HG02623 (cell line): Measurements from ENCODE around the gene TMEM158.

Source experiments
- ATAC-seq: cut with Tn5 transposase; IDR thresholded peaks from one replicate; pipeline ENCODE4 v1.9.1; 2021; ENCODE audit warnings: moderate library complexity; ENCODE audit not compliant: unreplicated experiment

The TMEM158 gene

GRCh38 chr3:45234250-45234649 is 8.2 kb upstream of the TMEM158 start:
- ATAC-seq = no peak

DNA sequence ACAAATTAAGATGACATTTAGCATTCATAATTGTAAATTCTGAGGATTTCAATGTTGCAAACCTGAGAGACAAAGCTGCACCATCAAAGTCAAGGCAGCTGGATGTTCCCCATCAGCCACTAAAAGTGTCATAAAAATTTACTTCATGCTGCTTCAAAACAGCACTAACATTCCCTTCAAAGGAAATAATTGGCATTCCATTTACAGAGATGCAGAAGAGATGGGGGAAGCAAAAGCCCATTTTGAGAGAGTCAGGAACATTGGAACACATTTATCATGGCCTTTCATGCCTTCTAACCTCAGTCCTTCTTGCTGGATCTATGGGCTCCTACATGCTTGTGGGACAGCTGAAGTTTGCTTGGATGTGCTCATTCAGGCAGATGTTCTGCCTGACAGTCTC is 6.4 kb upstream of the TMEM158 start:
- no peak for ATAC-seq

- no peak for ATAC-seq
Measured at GRCh38 chr3:45227946-45228345, 1.9 kb upstream of the TMEM158 start.

DNA sequence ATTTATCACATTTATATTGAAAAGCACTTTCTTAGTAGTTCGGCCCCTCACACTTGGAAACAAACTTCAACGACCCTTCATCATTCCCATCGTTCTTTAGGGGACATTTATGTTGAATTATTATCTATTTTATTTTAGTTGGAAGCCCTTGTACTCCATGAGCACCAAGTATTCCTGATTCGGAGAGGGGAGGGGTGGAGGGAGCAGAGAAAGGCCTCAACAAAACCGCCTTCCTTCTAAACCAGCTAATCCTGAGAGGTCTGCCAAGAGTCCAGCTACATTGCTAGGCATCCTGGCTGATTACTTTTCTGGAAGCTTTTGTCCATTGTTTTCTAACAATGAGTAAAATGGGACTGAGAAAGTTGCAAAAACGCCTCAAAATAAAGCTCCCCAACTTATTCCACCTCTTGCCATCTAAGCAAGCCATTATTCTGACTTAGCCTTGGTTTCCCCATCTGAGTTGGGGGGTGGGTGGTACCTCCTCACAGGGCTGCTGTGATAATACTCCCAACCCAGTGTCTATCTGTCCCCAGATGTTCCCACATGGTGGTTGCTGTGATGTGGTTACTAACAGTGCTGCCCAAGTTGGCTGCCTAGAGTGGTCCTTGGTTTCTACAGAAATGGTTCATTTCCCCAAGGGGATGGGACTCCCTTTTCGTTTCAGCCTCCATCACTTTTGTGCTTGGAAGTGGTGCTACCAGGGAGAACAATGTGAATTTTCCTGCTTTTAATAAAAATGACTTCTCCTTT is 1.2 kb upstream of the TMEM158 start:
- no peak for ATAC-seq

GRCh38 chr3:45225465-45226205 is 452 bp downstream of the TMEM158 start:
- ATAC-seq = peak; percentile 22

- ATAC-seq = peak; percentile 23
Measured at GRCh38 chr3:45224824-45225464, 1.1 kb downstream of the TMEM158 start.

DNA sequence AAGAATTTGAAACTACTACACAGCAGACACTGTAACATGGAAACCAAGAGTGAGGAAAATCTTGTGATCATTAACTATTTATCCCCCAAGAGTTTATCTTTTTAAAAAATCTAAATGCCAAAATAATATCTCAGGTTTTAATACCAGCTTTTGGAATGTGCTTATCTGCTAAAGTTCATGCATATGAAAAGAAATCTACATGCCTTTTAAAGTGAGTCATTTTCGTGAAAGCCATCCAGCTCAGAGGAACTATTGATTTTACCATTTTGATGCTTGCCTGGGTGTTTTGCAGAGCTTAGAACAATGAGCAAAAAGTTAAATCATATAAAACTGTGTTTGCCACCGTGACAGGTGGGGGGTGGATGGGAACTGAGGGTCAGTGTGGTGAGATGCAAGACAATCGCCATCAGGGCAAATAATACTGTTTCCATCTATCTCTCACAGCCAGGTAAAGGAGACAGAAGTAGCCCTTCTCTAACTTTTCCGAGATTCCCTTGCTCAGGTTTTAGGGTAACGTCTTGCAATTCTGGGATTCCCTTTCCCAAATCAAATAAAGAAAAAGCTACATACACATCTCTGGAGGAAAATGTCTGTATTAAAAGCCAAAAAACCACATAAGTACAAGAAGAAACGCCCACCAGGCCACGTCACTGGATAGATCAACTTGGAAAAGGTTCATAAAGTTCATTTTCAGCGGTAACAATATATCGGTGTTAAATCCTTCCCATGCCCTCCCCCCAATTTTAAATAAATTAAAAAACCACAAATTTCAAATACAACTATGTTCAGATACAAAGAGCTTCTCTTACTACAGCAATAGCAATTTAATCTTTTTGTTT is 2.0 kb downstream of the TMEM158 start:
- no peak for ATAC-seq

DNA sequence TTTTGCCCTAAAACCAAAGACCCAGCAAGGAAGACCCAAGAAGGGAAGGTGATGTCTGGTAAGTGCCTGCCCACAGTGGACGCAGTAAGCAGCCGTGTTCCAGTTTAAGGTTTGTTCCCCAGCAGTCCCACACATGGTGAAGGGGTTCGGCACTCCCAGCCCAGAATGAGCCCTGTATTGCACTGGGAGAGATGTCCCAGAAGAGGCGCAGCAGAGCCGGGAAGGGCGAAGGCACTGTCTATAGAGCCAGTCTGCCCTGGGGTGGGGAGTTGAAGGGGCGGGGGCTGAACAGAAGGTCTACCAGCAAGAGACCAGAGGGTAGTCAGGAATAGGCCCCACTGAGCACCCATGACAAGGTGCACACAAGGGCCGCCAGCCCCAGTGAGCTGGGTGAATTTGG is 6.4 kb downstream of the TMEM158 start:
- ATAC-seq = no peak

GRCh38 chr3:45218578-45219390 is 7.3 kb downstream of the TMEM158 start:
- ATAC-seq = no peak

GRCh38 chr3:45216021-45216609 is 10.0 kb downstream of the TMEM158 start:
- ATAC-seq = no peak

DNA sequence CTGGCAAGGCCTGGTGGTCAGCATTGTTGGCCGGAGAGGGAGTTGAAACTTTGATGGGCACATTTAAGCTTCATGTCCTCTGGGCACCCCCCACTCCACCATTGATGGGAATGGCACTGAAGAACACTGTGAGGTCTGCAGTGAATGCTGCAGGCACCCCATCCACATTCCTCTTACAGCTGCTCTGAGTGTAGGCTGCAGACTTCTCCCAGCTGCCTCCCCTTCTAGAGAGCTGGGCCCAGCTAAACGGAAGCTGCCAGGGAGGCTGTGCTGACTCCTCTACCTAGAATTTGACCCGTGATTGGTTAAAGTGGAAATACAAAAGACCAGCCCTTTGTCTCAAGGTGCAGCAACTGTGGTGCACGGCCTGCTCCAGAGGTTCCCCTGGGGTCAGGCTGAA is 10.6 kb downstream of the TMEM158 start:
- ATAC-seq = no peak

DNA sequence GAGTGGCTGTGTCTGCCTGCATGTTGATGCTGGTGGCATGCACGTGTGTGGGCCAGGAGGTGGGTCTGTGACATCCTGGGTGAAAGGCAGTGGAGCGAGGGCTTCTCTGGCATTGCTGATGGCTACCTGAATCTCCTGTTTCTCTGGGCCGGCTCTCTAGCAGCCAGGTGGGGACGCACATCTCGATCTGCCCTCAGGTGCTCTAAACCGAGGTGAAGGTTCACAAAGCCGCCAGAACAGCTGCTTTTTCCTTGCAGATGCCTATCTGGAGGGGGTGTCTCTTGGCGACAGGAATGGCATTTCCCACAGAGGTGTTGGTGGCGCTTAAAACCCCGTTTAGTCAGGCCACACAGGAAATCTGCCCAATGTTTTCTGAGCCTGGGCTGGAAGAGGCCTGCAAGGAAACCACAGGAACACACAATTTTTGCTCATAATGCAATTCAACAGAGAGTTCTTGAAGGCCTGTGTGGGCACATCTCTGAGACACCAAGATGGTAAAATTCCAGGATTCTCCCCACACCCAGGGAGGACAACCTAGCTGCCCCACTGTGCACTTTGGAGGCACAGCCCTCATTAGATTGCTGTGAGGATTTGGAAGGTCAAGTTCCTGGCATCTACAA is 11.9 kb downstream of the TMEM158 start:
- no peak for ATAC-seq

- ATAC-seq = no peak
Measured at GRCh38 chr3:45212095-45212468, 14.0 kb downstream of the TMEM158 start.

DNA sequence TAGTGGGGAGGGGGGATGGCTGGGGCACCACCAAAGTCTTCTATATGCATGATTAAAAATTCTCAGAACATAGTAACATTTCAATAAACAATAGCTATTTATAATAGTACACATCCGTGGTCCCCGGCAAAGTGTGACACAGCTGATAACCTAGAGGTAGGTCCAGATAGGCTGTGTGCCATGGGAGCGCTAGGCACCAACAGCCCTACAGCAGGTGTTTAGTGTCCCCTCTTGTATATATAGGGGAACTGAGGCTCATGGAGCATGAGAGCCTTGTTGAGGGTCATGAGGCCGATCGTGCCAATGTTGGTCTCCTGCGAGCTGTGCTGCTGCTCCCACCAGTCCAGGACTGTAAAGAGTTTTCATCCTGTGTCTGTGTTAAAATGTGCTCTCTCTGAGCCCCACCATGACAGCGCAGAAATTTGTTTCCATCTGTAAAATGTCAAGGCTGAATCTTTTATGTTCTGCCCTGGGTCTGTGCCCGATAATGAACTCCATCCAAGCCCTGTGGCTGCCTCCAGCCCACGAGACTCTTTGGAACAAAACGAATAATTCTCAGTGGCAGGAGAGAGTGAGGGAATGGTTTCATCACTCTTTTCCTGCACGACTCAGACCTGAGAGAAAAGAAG is 14.5 kb downstream of the TMEM158 start:
- no peak for ATAC-seq

DNA sequence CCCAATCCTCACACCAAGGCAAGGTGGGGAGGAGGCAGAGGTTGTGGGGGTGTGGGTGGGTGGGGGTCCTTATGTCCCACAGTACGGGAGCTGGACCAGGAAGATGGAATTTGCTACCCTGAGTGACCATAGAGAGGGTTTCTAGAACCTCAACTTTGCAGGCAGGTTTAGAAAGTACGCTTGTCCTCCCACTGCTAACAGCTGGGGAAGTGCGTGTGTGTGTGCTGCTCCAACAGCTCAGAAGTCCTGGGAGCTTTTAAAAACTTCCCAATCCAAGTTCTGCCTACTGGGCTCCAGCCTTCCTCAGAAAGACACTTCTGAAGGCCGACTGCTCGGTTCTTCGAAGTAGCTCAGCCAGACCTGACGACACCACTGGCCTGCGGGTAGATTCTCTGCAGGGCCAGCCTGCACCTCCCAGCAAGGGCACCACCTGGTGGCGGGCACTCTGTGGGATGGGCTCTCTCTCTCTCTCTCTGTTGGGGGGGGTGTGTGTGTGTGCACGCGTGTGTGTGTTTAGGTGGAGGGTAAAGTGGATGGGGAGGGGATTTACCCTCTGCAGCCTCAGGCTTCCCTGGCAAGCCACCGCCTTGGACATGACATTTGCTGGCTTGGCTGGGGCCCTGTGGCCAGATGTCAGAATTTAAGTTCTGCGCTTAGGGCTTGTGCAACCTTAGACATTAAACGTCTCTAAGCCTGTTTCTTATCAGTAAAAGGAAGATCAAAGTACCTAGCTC is 15.6 kb downstream of the TMEM158 start:
- no peak for ATAC-seq

GRCh38 chr3:45209526-45209925 is 16.6 kb downstream of the TMEM158 start:
- no peak for ATAC-seq

DNA sequence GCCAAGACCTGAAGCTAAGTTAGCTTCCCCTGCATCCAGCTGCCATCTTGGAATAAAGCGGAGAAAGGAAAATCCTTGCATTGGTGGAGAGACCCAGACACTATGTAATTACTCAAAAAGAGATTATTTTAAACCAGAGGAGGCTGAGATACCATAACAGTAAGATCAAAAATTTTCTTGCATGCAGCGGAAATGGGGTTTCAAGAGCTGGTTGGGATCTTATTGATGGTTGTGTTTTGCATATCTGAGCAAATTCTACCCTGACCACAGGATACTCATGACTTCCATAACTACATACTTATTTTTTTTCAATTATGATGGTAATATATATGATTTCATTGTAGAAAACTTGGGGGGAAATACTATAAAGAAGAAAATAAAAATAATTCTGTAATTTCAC is 17.5 kb downstream of the TMEM158 start:
- no peak for ATAC-seq

- no peak for ATAC-seq
Measured at GRCh38 chr3:45207446-45207845, 18.6 kb downstream of the TMEM158 start.
